ENCODE results near the gene DLEC1.

The DLEC1 gene

GRCh38 chr3:38000242-38000916, 38.6 kb upstream of the DLEC1 start:
- Mint-ChIP-seq H3K27me3 (ENCODE audit: low read depth) (no peaks in the 10 kb centered on the region), H3K9me3 (no peaks in the 10 kb centered on the region), H3K36me3 (ENCODE audit: low read depth) (peaks cover 19% of the 10 kb centered on the region), H3K27ac (peak overlapping the region in 1 of 3 experiments; percentile 24), H3K4me3 (peak overlapping the region in 1 of 3 experiments; percentile 23), H3K4me1 (peaks cover 32% of the 10 kb centered on the region)
- no peak for TF ChIP-seq CTCF (IDR thresholded peaks at IDR 0.05; ENCODE audit: unreplicated experiment in 3 of 3)

- peaks cover 20% of the 10 kb centered on the region for H3K36me3 Mint-ChIP-seq (ENCODE audit: low read depth)
- H3K4me3 Mint-ChIP-seq = no peak overlapping the region
- H3K27ac Mint-ChIP-seq = no peak overlapping the region
- H3K4me1 Mint-ChIP-seq = peaks cover 30% of the 10 kb centered on the region
- H3K9me3 Mint-ChIP-seq = no peaks in the 10 kb centered on the region
- no peak for TF ChIP-seq CTCF (IDR thresholded peaks at IDR 0.05; ENCODE audit: unreplicated experiment in 3 of 3)
- no peaks in the 10 kb centered on the region for H3K27me3 Mint-ChIP-seq (ENCODE audit: low read depth)
These were observed 38.0 kb upstream of the DLEC1 start for GRCh38 chr3:38000965-38001455.

- no peak overlapping the region for H3K27ac Mint-ChIP-seq
- H3K4me3 Mint-ChIP-seq = no peak overlapping the region
- H3K9me3 Mint-ChIP-seq = no peaks in the 10 kb centered on the region
- H3K27me3 Mint-ChIP-seq (ENCODE audit: low read depth) = no peaks in the 10 kb centered on the region
- H3K4me1 Mint-ChIP-seq = peaks cover 26% of the 10 kb centered on the region
- TF ChIP-seq CTCF (IDR thresholded peaks at IDR 0.05; ENCODE audit: unreplicated experiment in 3 of 3) = peak in 1 of 3 experiments; percentile 10
- peaks cover 17% of the 10 kb centered on the region for H3K36me3 Mint-ChIP-seq (ENCODE audit: low read depth)
These were observed 37.4 kb upstream of the DLEC1 start for GRCh38 chr3:38001456-38002081.

- peaks cover 21% of the 10 kb centered on the region for H3K4me1 Mint-ChIP-seq
- TF ChIP-seq CTCF (IDR thresholded peaks at IDR 0.05; ENCODE audit: unreplicated experiment in 3 of 3) = no peak
These were observed 36.6 kb upstream of the DLEC1 start for GRCh38 chr3:38002291-38002876.

GRCh38 chr3:38002940-38003339, 36.1 kb upstream of the DLEC1 start:
- H3K9me3 Mint-ChIP-seq = no peaks in the 10 kb centered on the region

More at GRCh38 chr3:38002291-38002876, 36.6 kb upstream of the DLEC1 start:
- H3K4me3 Mint-ChIP-seq = no peak overlapping the region
- H3K9me3 Mint-ChIP-seq = no peaks in the 10 kb centered on the region
- H3K27ac Mint-ChIP-seq = no peak overlapping the region
- H3K27me3 Mint-ChIP-seq (ENCODE audit: low read depth) = no peaks in the 10 kb centered on the region
- H3K36me3 Mint-ChIP-seq (ENCODE audit: low read depth) = peaks cover 16% of the 10 kb centered on the region

More at GRCh38 chr3:38002940-38003339, 36.1 kb upstream of the DLEC1 start:
- H3K27me3 Mint-ChIP-seq (ENCODE audit: low read depth) = no peaks in the 10 kb centered on the region
- TF ChIP-seq CTCF (IDR thresholded peaks at IDR 0.05; ENCODE audit: unreplicated experiment in 3 of 3) = no peak
- peaks cover 17% of the 10 kb centered on the region for H3K36me3 Mint-ChIP-seq (ENCODE audit: low read depth)
- peaks cover 21% of the 10 kb centered on the region for H3K4me1 Mint-ChIP-seq
- H3K4me3 Mint-ChIP-seq = no peak overlapping the region
- H3K27ac Mint-ChIP-seq = no peak overlapping the region
